T-helper 2 cell treated with Interferon-gamma antibody and Interleukin-4, amounts not matched to agents 100 ng/mL and 5 ng/mL, for 36 hours (primary cell): ENCODE results near the gene ZDHHC14. TPM values are rescaled to one million over a fixed set of nuclear protein-coding genes. Genes with fewer than 3 reads are reported as not detected.
"Not testable (repeated sequence)": the region's sequence is repeated elsewhere in the genome, so short reads cannot be mapped to it uniquely, and the experiment has no call there.

Experiments
- intact Hi-C: fragments of 100-400 bp; cut with micrococcal nuclease; formaldehyde crosslinking; loops from one replicate; pipeline ENCODE4 v1.15.1; 2023
- total RNA-seq: library from RNA; stranded (reverse); gene quantifications from 2 replicates; pipeline ENCODE4 v1.2.3, GENCODE V29; 2022

ZDHHC14 gene
- total RNA-seq, 1 donor from 2014 or later: 6.8 TPM

DNA sequence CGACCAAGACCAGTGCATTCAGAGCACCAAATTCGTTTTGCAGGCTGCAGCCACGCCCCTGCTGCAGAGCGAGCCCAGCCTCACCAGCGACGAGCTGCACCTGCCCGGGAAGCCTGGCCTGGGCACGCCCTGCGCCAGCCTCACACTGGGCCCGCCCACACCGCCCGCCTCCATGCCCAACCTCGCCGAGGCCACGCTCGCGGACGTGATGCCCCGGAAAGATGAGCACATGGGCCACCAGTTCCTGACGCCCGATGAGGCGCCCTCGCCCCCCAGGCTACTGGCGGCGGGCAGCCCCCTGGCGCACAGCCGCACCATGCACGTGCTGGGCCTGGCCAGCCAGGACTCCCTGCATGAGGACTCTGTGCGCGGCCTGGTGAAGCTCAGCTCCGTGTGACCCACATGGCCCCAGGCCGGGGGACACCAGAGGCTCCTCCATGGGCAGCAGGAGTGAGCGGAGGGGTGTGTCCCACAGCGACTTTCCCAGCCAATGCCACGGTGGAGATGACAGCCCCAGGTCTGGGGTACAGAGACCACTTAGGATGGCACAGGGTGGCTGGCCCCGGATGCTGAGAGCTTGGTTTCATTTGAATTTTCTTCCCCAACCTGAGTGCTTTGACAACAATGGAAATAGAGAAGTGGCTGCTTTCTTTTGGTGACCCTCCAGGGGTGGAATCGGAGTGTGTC lies 291.9 kb downstream of the ZDHHC14 start:
- intact Hi-C loops: no loop called here

GRCh38 chr6:157673596-157673995 lies 292.6 kb downstream of the ZDHHC14 start:
- intact Hi-C loops: no loop called here

GRCh38 chr6:157674061-157674460 lies 293.1 kb downstream of the ZDHHC14 start:
- intact Hi-C loops: no loop called here

GRCh38 chr6:157675831-157676230 lies 294.8 kb downstream of the ZDHHC14 start:
- intact Hi-C loops: no loop called here

DNA sequence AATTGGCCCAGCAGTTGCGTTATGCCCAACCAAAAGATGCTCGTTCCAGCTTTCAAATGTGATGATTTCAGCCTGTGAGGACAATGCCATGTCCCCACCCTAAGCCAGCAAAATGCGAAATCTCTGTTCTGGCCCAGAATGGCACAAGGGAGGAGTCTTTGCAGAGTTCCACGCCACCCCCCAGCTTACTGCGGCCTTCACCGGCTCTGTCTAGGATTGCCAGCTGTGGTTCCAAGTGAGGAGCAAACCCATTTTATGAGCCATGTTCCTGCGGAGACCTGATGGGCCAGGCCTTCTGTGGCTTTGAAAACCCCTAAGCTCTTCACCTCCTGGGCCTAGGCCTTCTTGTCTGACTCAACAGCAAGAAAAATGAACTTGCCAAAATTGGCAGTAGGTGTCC lies 295.3 kb downstream of the ZDHHC14 start:
- intact Hi-C loops: no loop called here

GRCh38 chr6:157677235-157677634 lies 296.2 kb downstream of the ZDHHC14 start:
- intact Hi-C loops: no loop called here

- intact Hi-C loops: no loop called here
These were observed 298.9 kb downstream of the ZDHHC14 start for GRCh38 chr6:157679605-157680580.

- intact Hi-C loops: no loop called here
These were observed 300.2 kb downstream of the ZDHHC14 start for GRCh38 chr6:157681041-157681650.

- intact Hi-C loops: no loop called here
These were observed 302.0 kb downstream of the ZDHHC14 start for GRCh38 chr6:157682856-157683481.

GRCh38 chr6:157683707-157684106 lies 302.7 kb downstream of the ZDHHC14 start:
- intact Hi-C loops: no loop called here

DNA sequence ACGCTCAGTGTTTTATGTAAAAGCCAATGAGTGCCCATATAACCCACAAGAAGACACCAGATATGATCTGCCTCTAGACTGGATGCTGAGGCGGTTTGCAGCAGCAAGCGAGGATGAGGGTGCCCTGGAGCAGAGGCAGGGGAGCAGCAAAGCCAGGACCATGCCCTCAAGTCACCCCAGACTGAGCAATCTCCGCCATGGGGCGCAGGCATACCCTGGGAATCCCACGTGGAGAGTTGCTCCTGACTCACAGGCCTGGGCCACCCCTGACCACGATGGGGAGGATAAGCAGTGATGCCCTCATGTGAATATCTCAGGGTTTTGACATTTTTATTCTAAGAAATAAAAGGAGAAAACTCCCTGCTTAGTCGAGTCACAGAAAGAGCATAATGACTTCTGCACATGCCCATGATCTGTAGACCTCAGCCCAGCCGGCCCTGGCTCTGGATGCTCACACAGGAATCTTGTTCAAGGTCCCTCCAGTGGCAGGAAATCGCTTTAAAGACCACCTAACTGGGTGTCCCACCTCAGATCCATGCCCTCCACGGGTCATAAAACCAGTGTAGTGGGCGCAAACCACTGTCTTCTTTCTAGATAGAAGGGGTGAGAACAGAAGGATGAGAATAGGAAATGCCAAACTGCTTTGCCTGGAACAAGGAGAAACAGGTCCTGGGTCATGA lies 303.8 kb downstream of the ZDHHC14 start:
- intact Hi-C loops: no loop called here

DNA sequence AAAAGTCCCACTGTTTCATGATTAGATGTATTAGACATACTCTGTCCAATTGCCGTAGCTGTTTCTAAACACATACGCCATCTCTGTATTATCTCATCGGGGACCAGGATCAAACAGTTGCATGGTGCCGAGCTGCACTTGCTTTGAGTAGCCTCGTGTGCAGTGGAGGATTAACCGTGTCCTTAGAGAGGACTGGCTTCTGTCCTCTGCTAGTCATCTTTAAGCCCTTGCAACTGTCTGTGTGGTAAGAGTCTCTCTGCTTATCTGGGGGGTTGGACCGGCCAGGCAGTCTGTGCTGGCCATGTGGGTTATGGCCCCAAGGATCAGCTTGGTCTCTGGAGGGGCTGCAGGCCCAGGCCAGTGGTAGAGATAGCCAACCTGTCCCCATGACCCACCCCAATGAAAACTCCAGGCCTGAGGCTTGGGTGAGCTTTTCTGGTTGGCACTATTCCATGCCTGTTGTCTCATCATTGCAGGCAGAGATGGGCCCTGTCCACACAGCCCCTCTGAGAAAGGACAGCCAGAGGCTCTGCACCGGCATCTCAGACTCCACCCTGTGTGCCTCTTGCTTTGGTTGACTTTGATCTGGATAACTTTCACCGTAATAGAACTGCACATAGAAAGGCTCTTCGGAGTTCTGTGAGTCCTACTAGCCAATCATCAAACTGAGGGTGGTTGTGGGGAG lies 304.7 kb downstream of the ZDHHC14 start:
- intact Hi-C loops: no loop called here

DNA sequence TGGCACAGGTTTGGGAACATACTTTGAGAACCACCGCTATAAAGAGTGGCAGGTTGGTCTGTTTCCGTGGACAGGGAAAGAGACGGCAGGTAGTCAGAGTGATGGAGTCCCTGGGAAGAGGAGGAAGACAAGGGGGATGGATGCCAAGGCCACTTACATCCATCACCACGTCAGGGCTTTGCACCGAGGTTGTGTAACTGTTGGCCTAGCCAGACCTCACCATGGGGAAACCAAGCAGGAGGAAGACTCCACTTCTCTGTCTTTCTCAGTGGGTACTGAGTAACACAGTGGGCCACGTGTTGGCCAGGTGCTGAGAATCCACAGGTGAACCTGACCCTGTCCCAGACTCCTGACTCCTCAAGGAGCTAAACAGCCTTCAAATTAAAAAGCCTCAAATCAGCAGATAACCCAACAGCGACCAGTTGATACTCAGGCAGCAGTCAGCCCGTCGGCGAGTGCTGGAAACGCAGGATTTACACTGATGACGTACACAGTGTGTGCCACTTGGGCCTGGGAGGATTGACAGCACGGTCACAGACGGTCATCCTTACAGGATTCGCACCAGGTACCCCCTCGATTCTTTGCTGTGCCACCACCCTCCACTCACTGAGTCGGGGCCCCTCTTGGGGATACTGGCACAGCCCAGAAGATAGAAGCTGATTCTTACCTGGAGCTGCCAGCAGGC lies 307.4 kb downstream of the ZDHHC14 start:
- intact Hi-C loops: no loop called here

DNA sequence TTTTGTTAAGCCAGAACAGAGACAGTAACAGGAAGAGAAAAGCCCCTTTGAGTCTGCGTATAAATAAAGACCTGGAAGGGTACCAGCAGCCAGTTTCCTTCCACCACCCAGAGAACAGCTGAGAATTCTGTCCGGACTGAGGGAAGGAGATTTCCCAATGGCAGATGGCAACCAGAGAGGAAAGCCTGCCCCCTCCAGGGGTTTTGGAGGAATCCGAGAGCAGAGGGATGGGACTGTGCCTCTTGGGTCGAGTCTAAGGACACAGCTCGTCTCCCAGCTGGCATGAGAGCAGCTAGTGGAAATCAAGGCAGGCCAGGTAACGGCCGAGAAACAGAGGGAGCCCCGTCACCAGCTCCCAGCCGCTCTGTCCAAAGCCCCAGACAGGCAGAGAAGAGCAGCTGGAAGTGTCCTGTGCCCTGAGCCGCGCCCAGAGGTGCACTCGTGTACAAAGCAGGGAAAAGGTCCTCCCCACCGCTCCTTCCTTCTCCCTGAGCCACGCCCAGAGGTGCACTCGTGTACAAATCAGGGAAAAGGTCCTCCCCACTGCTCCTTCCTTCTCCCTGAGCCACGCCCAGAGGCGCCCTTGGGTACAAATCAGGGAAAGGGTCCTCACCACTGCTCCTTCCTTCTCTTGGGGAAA lies 308.1 kb downstream of the ZDHHC14 start:
- intact Hi-C loops: no loop called here

- intact Hi-C loops: no loop called here
These were observed 308.9 kb downstream of the ZDHHC14 start for GRCh38 chr6:157689875-157690274.

DNA sequence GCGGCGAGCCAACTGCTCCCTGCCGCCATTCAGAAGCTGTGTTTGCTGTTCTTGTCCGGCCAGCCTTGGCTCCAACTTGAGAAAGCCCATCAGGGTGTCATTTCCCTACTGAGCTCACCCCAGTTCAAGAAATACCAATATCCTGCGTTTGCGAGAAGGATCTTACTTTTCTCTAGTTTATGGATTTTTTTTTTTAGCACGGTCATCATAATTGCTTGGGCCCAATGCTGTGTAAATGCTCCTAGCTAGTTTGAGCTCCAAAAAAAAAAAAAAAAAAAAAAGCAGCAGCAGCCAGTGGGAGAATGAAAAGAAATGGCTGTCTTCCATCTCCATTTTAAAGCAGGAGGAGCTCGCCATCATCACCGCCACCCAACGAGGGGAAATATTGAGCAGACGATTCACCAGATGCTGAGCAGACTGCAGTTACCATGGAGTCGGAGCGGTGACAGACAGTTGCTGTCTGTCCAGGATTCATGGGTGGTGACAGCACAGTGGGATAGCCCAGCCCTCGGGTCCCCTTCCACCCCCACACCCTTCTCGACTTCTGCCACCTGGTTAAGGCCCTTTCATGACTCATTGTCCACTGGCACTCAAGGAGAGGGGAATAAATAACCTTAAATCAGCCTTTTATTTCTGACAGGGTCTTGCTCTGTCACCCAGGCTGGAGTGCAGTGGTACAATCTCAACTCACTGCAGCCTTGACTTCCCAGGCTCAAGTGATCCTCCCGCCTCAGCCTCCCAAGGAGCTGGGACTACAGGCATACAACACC lies 309.6 kb downstream of the ZDHHC14 start:
- intact Hi-C loops: no loop called here

DNA sequence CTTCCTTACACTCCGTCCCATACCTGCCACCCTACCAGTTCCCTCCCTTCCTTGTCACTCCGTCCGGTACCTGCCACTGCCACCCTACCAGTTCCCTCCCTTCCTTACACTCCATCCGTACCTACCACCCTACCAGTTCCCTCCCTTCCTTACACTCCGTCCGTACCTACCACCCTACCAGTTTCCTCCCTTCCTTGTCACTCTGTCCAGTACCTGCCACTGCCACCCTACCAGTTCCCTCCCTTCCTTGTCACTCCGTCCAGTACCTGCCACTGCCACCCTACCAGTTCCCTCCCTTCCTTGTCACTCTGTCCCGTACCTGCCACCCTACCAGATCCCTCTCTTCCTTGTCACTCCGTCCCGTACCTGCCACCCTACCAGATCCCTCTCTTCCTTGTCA lies 310.6 kb downstream of the ZDHHC14 start:
- intact Hi-C loops: not testable (repeated sequence)

GRCh38 chr6:157693867-157694266 lies 312.9 kb downstream of the ZDHHC14 start:
- intact Hi-C loops: no loop called here
